Smooth muscle cell of the umbilical artery (primary cell): ENCODE data around the gene ZMYND15. TPM values are rescaled to one million over a fixed set of nuclear protein-coding genes. Genes with fewer than 3 reads are reported as not detected.

Experiments used
- total RNA-seq: library from RNA; depleted of rRNA; stranded (reverse); fragments of >200 nt; gene quantifications from 2 replicates; pipeline ENCODE4 v1.2.3, GENCODE V29; 2014

Gene ZMYND15, protein sequence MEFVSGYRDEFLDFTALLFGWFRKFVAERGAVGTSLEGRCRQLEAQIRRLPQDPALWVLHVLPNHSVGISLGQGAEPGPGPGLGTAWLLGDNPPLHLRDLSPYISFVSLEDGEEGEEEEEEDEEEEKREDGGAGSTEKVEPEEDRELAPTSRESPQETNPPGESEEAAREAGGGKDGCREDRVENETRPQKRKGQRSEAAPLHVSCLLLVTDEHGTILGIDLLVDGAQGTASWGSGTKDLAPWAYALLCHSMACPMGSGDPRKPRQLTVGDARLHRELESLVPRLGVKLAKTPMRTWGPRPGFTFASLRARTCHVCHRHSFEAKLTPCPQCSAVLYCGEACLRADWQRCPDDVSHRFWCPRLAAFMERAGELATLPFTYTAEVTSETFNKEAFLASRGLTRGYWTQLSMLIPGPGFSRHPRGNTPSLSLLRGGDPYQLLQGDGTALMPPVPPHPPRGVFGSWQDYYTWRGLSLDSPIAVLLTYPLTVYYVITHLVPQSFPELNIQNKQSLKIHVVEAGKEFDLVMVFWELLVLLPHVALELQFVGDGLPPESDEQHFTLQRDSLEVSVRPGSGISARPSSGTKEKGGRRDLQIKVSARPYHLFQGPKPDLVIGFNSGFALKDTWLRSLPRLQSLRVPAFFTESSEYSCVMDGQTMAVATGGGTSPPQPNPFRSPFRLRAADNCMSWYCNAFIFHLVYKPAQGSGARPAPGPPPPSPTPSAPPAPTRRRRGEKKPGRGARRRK
- not detected in 2 replicates for total RNA-seq

DNA sequence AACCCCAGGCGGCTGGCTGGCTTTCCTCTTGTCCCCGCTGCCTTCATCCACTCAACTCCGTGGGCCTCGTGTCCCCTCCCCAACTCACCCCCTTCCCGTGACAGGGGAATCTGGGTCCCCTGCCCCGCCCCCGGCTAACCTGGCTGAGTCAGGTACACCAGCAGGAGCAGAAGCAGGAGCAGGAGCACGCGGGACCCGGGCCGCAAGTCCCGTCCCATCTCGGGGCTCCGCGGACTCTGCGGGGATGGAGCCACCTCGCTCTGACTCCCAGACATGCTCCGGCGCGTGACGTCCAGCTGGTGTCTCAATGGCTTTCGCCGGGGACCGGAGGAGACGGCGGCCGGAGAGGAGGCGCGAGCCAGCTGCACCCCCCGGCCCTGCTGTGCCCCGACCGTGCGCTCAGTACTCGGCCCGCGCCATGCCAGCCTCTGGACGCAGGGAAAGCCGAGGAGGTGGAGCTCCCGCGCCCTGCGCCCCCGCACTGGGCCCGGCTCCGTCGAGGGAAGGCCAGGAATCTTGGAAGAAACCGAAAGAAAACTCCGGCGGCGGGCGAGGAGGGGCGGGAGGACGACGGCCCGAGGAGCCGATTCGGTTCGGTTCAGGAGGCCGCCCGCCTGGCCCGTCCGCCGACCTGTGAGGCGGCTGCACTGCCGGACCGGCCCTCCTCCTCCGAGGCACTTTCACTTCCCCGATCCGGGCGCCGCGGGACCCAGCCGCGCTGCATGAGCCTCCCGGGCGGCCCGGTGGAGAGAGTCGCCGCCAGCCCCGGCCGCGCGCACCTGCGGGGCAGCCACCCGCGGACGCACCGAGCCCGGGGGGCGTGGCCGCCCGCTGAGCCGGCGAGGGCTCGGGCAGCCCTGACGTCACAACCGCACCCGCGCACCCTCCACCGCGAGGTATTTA is at the start of gene ZMYND15, which contains the start of gene CXCL16:
ZMYND15 (plus strand) TSS at position 712 of the 903 bp plus-strand sequence. CDS start 716 bp downstream, outside the sequence.
CXCL16 (minus strand) TSS at position 807 of the 903 bp plus-strand sequence; CDS start at position 218, 589 bp downstream.

DNA sequence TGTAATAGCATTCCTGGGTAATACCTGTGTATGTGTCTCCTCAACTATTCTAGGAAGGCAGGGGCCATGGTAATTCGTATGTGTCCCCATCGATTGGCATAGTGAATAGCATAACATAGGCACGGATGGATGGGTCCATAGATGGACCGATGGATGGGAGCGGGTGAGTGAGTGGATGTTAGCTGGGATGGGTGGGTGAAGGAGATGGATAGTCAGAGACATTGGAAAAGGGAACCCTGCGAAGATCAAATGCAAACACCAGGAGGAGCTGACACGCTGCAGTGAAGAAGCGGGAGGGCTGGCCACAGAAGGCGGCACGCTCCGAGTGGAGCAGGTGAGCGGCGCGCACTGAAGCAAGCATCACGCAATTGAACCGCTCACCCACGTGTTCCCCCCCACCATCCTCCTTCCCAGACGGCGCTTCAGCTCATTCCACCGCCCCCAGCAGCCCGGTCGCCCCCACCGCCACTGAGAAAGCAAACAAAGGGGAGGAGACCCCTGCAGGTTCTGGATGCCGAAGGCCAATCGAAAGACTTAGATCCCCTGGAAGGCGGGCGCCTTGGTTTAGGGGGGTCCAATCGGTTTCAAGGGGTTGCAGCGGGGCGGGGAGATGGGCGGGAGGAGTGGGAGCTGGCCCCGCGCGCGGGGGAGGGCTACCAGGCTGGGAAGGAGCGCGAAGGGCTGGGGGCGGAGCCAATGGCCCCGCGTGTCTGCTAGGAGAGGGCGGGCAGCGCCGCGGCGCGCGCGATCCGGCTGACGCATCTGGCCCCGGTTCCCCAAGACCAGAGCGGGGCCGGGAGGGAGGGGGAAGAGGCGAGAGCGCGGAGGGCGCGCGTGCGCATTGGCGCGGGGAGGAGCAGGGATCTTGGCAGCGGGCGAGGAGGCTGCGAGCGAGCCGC is 29.6 kb upstream of the ZMYND15 start, which contains the start of gene ARRB2:
ARRB2 (plus strand) TSS at position 839 of the 899 bp plus-strand sequence. CDS start 90 bp downstream, outside the sequence.

DNA sequence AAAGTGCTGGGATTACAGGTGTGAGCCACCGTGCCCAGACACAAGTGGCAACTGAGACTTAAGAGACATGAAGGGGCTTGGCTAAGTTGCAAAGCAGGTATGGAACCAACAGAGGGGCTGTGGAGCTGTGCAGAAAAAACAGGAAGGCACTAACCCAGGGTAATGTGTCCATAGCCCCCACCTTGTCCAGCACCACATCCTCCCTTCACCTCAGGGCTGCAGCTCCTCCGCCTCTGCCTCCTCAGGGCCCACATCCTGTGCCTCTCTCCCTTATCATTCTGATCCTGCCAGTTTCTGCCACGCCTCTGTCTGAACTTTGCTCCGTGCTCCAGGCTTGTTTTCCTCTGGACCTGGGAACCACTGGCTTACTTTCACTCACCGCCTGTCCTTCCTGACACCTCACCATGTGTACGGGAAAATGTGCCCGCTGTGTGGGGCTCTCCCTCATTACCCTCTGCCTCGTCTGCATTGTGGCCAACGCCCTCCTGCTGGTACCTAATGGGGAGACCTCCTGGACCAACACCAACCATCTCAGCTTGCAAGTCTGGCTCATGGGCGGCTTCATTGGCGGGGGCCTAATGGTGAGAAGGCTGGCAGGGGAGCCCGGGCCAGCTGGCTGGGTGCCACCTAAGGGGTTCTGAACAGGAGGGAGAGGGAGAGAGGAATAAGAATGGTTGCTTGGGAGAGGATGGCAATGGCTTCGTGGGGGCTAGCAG is 32.0 kb downstream of the ZMYND15 start, which contains the start of gene TM4SF5:
TM4SF5 (plus strand) TSS at position 368 of the 716 bp plus-strand sequence; CDS start at position 405, 37 bp downstream.

DNA sequence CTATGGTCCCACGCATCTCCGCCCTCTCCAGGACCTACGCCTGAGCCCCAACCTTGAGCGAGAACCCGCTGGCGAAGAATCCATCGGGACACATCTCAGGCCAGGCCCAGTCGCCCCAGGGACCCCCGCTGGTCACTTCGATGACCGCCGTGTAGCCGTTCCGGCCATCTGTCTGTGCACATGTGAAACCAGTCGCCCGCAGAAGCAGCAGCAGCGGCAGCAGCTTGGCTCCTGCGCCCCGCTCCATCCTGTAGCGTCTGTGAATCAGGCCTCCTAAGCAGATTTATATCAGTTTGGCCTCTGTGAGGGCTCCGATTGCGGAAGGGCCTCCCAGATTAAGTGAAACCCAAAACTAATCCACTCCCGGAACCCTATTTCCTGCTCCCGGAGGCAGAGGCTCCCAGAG is 46.5 kb downstream of the ZMYND15 start, which contains the start of gene VMO1:
VMO1 (minus strand) TSS at position 259 of the 406 bp plus-strand sequence; CDS start at position 247, 12 bp downstream.

DNA sequence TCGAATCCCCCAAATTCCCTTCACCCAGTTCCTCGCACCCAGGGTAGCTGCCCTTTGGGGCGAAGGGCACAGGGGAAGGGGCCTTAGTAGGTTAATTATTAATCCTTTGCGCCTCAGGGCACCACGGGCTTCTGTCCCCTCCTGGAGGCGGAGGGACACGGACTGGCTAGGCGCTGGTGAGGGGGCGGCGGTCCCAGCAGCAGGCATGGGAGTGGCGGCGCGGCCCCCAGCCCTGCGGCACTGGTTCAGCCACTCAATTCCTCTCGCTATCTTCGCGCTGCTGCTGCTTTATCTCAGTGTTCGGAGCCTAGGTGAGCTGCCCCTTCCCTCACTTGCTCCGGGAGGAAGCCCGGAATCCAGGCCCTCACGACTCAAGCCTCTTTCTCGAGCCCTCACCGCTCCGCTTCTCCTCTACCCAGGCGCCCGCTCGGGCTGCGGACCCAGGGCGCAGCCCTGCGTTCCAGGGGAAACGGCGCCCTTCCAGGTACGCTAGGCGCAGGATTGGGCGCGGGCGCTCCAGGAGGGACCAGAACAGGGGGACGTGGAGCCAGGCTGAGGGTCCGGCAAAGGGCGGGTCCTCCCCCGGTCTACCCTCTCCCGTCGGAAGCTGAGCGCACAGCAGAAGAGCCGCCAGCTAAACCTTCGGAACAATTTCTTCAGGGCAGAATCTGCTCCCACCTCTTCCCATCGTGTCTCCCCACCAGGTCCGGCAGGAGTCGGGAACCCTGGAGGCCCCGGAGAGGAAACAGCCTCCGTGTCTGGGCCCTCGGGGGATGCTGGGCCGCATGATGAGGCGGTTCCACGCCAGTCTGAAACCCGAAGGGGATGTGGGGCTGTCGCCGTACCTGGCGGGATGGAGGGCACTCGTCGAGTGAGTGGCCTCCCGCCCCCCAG is 49.4 kb downstream of the ZMYND15 start, which contains the start of gene GLTPD2:
GLTPD2 (plus strand) TSS at position 158 of the 894 bp plus-strand sequence; CDS start at position 206, 48 bp downstream.

Other genes with a start within 250 kb of the ZMYND15 start
- gene SPNS2, start 241.0 kb upstream of the ZMYND15 start, total RNA-seq: 0.37 and 0.89 TPM in 2 replicates
- 50.8 and 86.9 TPM in 2 replicates for gene MYBBP1A, start 184.4 kb upstream of the ZMYND15 start, total RNA-seq
- not detected in 2 replicates for gene GGT6, start 179.3 kb upstream of the ZMYND15 start, total RNA-seq
- gene SMTNL2, start 155.3 kb upstream of the ZMYND15 start, total RNA-seq: under 0.01 TPM in 1 of 2 replicates, not detected in the other
- not detected in 2 replicates for gene ALOX15, start 98.2 kb upstream of the ZMYND15 start, total RNA-seq
- gene PELP1, start 35.7 kb upstream of the ZMYND15 start, total RNA-seq: 33.6 and 85.3 TPM in 2 replicates
- 2.1 and 2.5 TPM in 2 replicates for gene ARRB2, start 29.2 kb upstream of the ZMYND15 start, total RNA-seq
- 8.3 and 13.4 TPM in 2 replicates for gene MED11, start 8.4 kb upstream of the ZMYND15 start, total RNA-seq
- gene CXCL16, start 95 bp downstream of the ZMYND15 start, total RNA-seq: 0.37 and 0.89 TPM in 2 replicates
- gene TM4SF5, start 32.1 kb downstream of the ZMYND15 start, total RNA-seq: not detected in 2 replicates
- gene VMO1, start 46.5 kb downstream of the ZMYND15 start, total RNA-seq: 1.5 TPM in 1 of 2 replicates, not detected in the other
- not detected in 2 replicates for gene GLTPD2, start 49.1 kb downstream of the ZMYND15 start, total RNA-seq
- gene PSMB6, start 56.3 kb downstream of the ZMYND15 start, total RNA-seq: 92.0 and 129 TPM in 2 replicates
- gene PLD2, start 67.3 kb downstream of the ZMYND15 start, total RNA-seq: 10.1 and 20.7 TPM in 2 replicates
- gene MINK1, start 93.5 kb downstream of the ZMYND15 start, total RNA-seq: 30.9 and 68.0 TPM in 2 replicates
- 6.8 and 7.8 TPM in 2 replicates for gene C17orf107, start 159.7 kb downstream of the ZMYND15 start, total RNA-seq
- 0.23 and 0.30 TPM in 2 replicates for gene CHRNE, start 163.3 kb downstream of the ZMYND15 start, total RNA-seq
- gene GP1BA, start 192.4 kb downstream of the ZMYND15 start, total RNA-seq: not detected in 2 replicates
- gene SLC25A11, start 200.2 kb downstream of the ZMYND15 start, total RNA-seq: 54.8 and 63.0 TPM in 2 replicates
- gene RNF167, start 200.4 kb downstream of the ZMYND15 start, total RNA-seq: 16.9 and 20.9 TPM in 2 replicates
- 673 and 683 TPM in 2 replicates for gene PFN1, start 208.7 kb downstream of the ZMYND15 start, total RNA-seq
- 4.9 and 5.0 TPM in 2 replicates for gene ENO3, start 211.3 kb downstream of the ZMYND15 start, total RNA-seq
- 45.8 and 52.9 TPM in 2 replicates for gene SPAG7, start 228.0 kb downstream of the ZMYND15 start, total RNA-seq
- 7.1 and 13.0 TPM in 2 replicates for gene CAMTA2, start 247.8 kb downstream of the ZMYND15 start, total RNA-seq